Measurements from ENCODE around the gene ATP11C.
"Not testable (repeated sequence)": the region's sequence is repeated elsewhere in the genome, so short reads cannot be mapped to it uniquely, and the experiment has no call there.

The ATP11C gene

GRCh38 chrX:139924069-139924695 lies 8.7 kb downstream of the ATP11C start:
- DNase-seq, result no peak

GRCh38 chrX:139921142-139921541 lies 11.7 kb downstream of the ATP11C start:
- not testable (repeated sequence) for DNase-seq

GRCh38 chrX:139920316-139920715 lies 12.5 kb downstream of the ATP11C start:
- DNase-seq, result no peak

- DNase-seq, result no peak
Observed at GRCh38 chrX:139914421-139914820, 18.4 kb downstream of the ATP11C start.

GRCh38 chrX:139909712-139910111 lies 23.1 kb downstream of the ATP11C start:
- DNase-seq, result no peak

- DNase-seq, result no peak
Observed at GRCh38 chrX:139907078-139907477, 25.8 kb downstream of the ATP11C start.

GRCh38 chrX:139905743-139906142 lies 27.1 kb downstream of the ATP11C start:
- no peak for DNase-seq

- no peak for DNase-seq
Observed at GRCh38 chrX:139905051-139905450, 27.8 kb downstream of the ATP11C start.

GRCh38 chrX:139903210-139903609 lies 29.6 kb downstream of the ATP11C start:
- no peak for DNase-seq

GRCh38 chrX:139902559-139902958 lies 30.3 kb downstream of the ATP11C start:
- DNase-seq, result no peak

GRCh38 chrX:139898334-139898733 lies 34.5 kb downstream of the ATP11C start:
- DNase-seq, result no peak

GRCh38 chrX:139892512-139892911 lies 40.3 kb downstream of the ATP11C start:
- DNase-seq, result no peak

- no peak for DNase-seq
Observed at GRCh38 chrX:139890991-139891700, 41.7 kb downstream of the ATP11C start.

GRCh38 chrX:139889760-139890159 lies 43.1 kb downstream of the ATP11C start:
- DNase-seq, result no peak

GRCh38 chrX:139883984-139884383 lies 48.9 kb downstream of the ATP11C start:
- DNase-seq, result no peak

- no peak for DNase-seq
Observed at GRCh38 chrX:139882299-139882698, 50.6 kb downstream of the ATP11C start.

- no peak for DNase-seq
Observed at GRCh38 chrX:139881572-139881971, 51.3 kb downstream of the ATP11C start.

- DNase-seq, result no peak
Observed at GRCh38 chrX:139881130-139881529, 51.7 kb downstream of the ATP11C start.

- DNase-seq, result no peak
Observed at GRCh38 chrX:139877710-139878414, 55.0 kb downstream of the ATP11C start.

- DNase-seq, result no peak
Observed at GRCh38 chrX:139875841-139876240, 57.0 kb downstream of the ATP11C start.

- no peak for DNase-seq
Observed at GRCh38 chrX:139869796-139870195, 63.1 kb downstream of the ATP11C start.

GRCh38 chrX:139864640-139865039 lies 68.2 kb downstream of the ATP11C start:
- no peak for DNase-seq

- no peak for DNase-seq
Observed at GRCh38 chrX:139862208-139862607, 70.6 kb downstream of the ATP11C start.

GRCh38 chrX:139856826-139857225 lies 76.0 kb downstream of the ATP11C start:
- not testable (repeated sequence) for DNase-seq
